Colon (tissue), 2 donors: Measurements from ENCODE around the gene USP46.

Experiments
- FAIRE-seq: peaks from 2 replicates; lab custom pipeline; 2012; peaks lifted over from hg19 to GRCh38; lab: Jason Lieb, UNC
- donor health status: control.
- donor health status: control.

USP46 gene, protein sequence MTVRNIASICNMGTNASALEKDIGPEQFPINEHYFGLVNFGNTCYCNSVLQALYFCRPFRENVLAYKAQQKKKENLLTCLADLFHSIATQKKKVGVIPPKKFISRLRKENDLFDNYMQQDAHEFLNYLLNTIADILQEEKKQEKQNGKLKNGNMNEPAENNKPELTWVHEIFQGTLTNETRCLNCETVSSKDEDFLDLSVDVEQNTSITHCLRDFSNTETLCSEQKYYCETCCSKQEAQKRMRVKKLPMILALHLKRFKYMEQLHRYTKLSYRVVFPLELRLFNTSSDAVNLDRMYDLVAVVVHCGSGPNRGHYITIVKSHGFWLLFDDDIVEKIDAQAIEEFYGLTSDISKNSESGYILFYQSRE

GRCh38 chr4:52659001-52659721, at the start of gene USP46:
USP46 (minus strand) TSS chr4:52659301; CDS start chr4:52659150, 151 bp downstream.
- no peak for FAIRE-seq

DNA sequence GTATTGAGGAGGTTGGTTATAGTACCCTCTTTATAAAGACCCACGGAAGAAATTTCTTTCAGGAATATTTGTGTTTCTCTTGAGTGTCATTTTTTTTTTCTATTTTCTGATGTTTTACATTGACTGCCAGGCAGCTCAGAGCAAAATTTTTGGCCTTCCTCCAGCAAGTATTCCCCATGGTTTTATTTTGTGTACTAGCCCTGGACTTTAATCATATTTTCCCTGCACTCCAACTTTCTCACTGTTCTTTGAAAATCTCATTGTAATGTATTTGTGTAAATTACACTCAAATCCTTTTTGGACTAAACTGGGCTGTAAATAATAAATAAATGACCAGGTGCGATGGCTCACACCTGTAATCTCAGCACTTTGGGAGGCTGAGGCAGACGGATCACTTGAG, 45.6 kb upstream of the USP46 start:
- no peak for FAIRE-seq

DNA sequence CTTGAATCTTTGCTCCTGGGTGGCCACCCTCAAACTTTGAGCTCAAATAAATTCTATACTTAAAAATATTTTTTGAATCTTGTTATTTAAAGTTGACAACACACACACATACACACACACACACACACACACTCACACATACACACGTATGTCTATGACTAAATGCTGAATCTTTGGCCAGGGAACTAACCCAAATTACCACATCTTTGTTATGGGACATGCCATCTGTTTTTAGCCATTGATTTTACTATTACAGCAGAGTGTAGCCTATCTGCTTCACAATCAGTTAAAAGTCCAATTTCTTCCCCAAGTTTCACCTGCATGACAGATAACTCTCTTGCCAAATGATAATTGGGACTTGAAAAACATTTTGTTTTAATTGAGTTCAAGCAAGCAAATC, 45.0 kb upstream of the USP46 start:
- FAIRE-seq = no peak

- no peak for FAIRE-seq
Observed at GRCh38 chr4:52701207-52701606, 42.1 kb upstream of the USP46 start.

DNA sequence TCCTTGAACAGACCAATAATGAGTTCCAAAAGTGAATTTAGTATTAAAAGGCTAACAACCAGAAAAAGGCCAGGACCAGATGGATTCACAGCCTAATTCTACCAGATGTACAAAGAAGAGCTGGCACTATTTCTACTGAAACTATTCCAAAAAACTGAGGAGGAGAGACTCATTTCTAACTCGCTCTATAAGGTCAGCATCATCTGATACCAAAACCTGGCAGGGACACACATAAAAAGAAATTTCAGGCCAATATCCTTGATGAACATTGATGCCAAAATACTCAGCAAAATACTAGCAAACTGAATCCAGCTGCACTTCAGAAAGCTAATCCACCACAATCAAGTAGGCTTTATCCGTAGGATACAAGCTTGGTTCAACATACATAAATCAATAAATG, 35.8 kb upstream of the USP46 start:
- FAIRE-seq = no peak

GRCh38 chr4:52693492-52693891, 34.4 kb upstream of the USP46 start:
- no peak for FAIRE-seq

DNA sequence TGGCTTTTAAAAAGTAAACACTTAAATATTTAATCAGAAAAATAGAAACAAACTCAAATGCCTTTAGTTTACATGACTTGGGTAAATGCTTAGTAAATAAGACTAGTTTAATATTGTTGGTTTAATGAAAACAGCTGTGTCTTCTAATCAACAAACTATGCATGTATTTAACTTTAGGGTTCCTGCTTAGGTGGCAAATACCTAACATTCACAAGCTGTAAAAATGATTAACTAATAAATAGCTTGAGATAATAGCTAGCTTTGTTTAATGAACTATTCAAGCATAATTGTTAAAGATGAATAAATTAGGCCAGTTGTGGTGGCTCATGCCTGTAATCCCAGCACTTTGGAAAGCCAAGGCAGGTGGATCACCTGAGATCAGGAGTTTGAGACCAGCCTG, 30.0 kb upstream of the USP46 start:
- no peak for FAIRE-seq

GRCh38 chr4:52687696-52688095, 28.6 kb upstream of the USP46 start:
- FAIRE-seq = no peak

- no peak for FAIRE-seq
Observed at GRCh38 chr4:52685316-52685715, 26.2 kb upstream of the USP46 start.

GRCh38 chr4:52684896-52685295, 25.8 kb upstream of the USP46 start:
- FAIRE-seq = no peak

DNA sequence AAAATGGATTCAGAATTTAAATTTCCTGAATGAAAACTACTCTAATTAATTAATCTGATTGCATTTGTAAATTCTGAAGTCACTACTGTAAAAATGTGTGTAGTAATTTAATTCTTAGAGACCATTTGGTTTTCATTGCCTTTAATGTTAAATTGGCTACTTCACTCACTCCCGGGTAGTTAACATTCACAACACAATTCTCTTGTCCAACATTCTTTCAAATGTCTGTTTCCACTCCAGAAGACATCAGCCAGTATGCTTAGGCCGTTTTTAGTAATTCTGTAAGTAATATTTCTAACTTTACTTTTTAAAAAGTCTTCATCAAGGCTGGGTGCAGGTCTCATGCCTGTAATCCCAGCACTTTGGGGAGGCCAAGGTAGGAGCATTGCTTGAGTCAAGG, 21.3 kb upstream of the USP46 start:
- FAIRE-seq = no peak

- no peak for FAIRE-seq
Observed at GRCh38 chr4:52676536-52676935, 17.4 kb upstream of the USP46 start.

DNA sequence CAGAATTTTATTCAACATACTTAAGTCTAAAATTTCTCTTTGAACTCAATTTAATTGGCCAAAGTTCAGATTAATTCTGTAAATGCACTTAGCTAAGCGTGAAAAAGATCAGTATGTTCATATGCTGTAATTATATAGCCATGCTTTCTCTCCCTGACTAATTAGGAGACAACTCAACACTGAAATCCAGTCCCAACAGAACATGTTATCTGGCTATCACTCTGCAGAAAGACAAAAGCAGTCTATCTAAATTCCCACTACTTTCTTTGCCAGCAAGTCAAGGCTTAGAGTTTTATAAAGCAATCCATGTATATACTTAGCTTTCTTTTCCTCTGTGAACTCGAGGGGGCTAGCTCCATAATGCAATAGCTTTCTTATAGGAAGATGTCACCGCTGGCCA, 16.0 kb upstream of the USP46 start:
- no peak for FAIRE-seq

- FAIRE-seq = no peak
Observed at GRCh38 chr4:52670739-52671138, 11.6 kb upstream of the USP46 start.

DNA sequence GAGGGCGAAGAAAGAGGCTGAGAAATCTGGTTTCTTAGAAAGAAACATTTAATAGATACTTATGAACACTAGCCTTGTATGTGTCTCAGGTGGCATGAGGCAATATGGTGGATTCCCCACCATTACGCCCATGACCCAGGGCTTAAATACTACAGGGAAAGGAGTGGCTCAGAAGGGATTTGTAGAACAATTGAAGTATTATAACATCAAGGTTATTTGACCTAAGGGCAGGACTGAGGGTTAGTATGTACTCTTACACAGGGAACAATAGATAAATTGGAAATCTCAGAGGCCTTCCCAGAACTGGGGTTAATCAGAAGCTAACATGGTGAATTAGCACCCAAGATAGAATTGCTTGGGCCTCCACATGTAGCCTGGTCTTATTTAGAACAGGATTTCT, 11.0 kb upstream of the USP46 start:
- no peak for FAIRE-seq

GRCh38 chr4:52665592-52665991, 6.5 kb upstream of the USP46 start:
- no peak for FAIRE-seq

DNA sequence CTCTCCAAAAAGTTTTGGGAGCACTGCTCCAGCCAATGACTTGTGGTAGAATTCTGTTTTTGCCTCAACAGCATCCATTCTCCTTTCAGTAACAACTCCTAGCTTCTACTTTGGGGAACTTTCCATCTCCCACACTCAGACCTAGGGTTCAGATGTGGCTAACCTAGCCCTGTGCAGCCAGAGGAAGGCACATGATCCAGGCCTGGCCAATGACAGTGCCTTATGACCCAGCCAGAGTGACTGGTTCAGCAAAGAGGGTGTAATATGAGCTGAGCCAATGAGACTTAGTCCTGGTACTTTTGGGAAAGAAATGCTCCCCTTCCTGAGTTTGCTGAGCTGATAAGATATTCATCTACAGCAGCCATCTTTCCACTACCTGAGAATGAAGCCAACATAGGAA, 5.4 kb upstream of the USP46 start:
- no peak for FAIRE-seq

DNA sequence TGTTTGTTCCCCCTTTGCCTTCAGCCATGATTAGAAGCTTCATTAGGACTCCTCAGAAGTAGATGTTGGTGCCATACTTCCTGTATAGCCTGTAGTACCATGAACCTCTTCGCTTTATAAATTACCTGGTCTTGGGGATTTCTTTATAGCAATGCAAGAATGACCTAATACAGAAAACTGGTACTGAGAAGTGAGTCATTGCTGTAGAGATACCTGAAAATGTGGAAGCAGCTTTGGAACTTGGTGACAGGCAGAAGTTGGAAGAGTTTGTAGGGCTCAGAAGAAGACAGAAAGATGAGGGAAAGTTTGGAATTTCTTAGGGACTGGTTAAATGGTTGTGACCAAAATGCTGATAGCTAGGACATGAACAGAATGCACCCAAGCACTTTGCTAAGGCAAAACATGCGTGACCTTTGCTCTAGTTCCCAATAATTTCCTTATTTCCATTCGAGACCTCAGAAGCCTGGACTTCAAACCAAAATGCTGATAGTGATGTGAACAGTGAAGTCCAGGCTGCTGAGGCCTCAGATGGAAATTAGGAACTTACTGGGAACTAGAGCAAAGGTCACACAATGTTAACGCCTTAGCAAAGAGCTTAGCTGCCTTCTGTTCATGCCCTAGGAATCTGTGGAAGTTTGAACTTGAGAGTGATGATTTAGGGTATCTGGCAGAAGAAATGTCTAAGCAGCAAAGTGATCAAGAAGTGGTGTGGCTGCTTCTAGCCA, 3.0 kb upstream of the USP46 start:
- no peak for FAIRE-seq

- no peak for FAIRE-seq
Observed at GRCh38 chr4:52660643-52661042, 1.5 kb upstream of the USP46 start.

GRCh38 chr4:52659722-52660261, 691 bp upstream of the USP46 start:
- no peak for FAIRE-seq

DNA sequence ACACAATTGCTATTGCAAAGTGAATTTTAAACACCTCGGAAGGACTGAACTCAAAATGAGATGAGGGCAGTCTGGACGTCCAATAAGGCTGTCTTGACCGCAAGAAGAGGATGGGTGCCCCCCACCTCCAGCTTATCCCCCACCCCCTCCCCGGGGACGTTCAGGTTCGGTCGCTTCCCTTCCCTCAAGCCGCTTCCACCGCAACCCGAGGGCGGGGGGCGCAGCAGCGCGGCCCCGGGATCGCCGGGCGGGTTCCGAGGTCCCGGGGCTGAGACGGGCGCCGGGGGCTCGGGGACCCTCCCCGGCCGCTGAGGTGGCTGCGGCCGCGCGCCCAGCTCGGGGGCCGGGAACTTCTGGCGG, 480 bp downstream of the USP46 start:
- FAIRE-seq = no peak

DNA sequence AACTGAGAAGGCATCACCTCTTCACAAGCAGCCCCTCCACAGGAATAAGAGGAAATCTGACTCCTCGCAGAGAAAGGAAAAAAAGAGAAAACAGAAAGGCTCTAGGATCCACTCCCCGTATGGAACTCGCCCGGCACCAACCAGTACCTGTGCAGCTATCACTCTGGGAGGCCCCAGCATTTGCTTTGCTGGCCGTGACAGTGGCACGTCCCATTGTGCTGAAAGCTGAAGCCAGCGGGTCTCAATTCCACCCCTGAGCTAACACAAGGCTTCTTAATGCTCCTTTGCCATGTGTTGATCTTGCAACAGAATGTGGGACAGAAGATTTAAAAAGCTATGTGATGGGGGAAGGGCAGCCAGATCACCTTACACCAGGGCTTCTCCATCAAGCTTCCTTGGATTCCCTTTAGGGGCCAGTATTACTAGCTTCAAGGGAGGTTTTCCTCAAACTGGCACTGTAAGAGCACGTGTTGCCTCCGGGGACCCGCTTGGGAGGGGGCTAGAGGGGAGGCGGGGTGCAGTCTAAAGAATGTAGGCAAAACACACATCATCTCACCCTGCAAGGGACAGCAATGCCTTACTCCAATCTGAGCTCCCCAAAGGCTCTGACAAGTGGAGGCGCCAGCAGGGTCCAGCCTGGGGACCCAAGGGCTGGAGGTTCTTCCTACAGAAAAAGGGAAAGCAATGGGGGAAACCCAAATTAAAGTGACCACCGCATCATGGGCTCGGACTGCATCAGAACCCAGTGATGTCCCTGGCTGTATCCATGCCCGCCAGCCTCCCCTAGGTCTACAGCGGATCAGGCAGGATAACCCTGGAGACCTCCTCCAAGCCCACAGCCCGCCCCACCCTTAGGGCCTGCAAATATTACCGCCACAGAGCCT, 1.2 kb downstream of the USP46 start:
- no peak for FAIRE-seq
